IMR-90 (cell line): ENCODE data around the gene KLF16.

ENCODE experiments used
- BHLHE40 ChIP-seq: fragments of 150-350 bp; IDR thresholded peaks from 2 replicates; pipeline ENCODE4 v1.6.1; 2016; ENCODE audit warnings: mild to moderate bottlenecking, low read depth, low read length
- CTCF ChIP-seq: conservative IDR thresholded peaks from 2 replicates; pipeline ENCODE4 v1.5.1; 2012; ENCODE audit warnings: mild to moderate bottlenecking, low read depth, low read length, improper control_type of control experiment
- ELK1 ChIP-seq: fragments of 150-350 bp; IDR thresholded peaks from 2 replicates; pipeline ENCODE4 v1.6.1; 2016; ENCODE audit warnings: low read depth, mild to moderate bottlenecking, low read length, moderate library complexity, borderline replicate concordance
- POLR2A ChIP-seq: IDR thresholded peaks from 2 replicates; pipeline ENCODE4 v1.6.1; 2012; ENCODE audit warnings: mild to moderate bottlenecking, low read depth, low read length
- RAD21 ChIP-seq: IDR thresholded peaks from 2 replicates; pipeline ENCODE4 v1.6.1; 2012; ENCODE audit warnings: low read length, improper control_type of control experiment
- RFX5 ChIP-seq: IDR thresholded peaks from 2 replicates; pipeline ENCODE4 v1.8.0; 2012; ENCODE audit warnings: low read depth, mild to moderate bottlenecking, low read length, moderate library complexity
- SMC3 ChIP-seq: fragments of 150-350 bp; IDR thresholded peaks from 2 replicates; pipeline ENCODE4 v1.6.1; 2016; ENCODE audit warnings: low read depth, mild to moderate bottlenecking, antibody characterized with exemption, low read length, moderate library complexity
- USF2 ChIP-seq: fragments of 150-350 bp; IDR thresholded peaks from 2 replicates; pipeline ENCODE4 v1.6.1; 2017; ENCODE audit warnings: mild to moderate bottlenecking, antibody characterized with exemption, low read length, low read depth

GRCh38 chr19:1896508-1896907 lies 33.1 kb upstream of the KLF16 start:
- TF ChIP-seq USF2 (no peak), CTCF (no peak), BHLHE40 (no peak), RFX5 (no peak), SMC3 (no peak), POLR2A (no peak), ELK1 (no peak), RAD21 (no peak)
